MM.1S (cell line): ENCODE results near the gene PASD1.

ENCODE experiments used
- DNase-seq: peaks from one replicate; pipeline ENCODE4 v3.0.0-alpha.2; 2015
- H2AFZ ChIP-seq: fragments of 300-600 bp; sonication (generic); 2 replicates; pipeline ENCODE4 v1.6.0; 2016; ENCODE audit warnings: antibody characterized with exemption, low read length
- H3F3A ChIP-seq: fragments of 300-600 bp; sonication (generic); 2 replicates; pipeline ENCODE4 v1.6.1; 2016; ENCODE audit warnings: mild to moderate bottlenecking, antibody characterized with exemption, low read length, moderate library complexity, mixed read lengths; ENCODE audit not compliant: insufficient read depth
- H3K27ac ChIP-seq: fragments of 300-600 bp; sonication (generic); 2 replicates; pipeline ENCODE4 v1.5.1; 2016; ENCODE audit warnings: mild to moderate bottlenecking, low read length
- H3K27me3 ChIP-seq: fragments of 300-600 bp; sonication (generic); replicated peaks from 2 replicates; pipeline ENCODE4 v1.6.0; 2016; ENCODE audit warnings: low read length; ENCODE audit not compliant: insufficient read depth
- H3K36me3 ChIP-seq: fragments of 300-600 bp; sonication (generic); replicated peaks from 2 replicates; pipeline ENCODE4 v1.6.1; 2016; ENCODE audit warnings: mild to moderate bottlenecking, low read length, mixed read lengths; ENCODE audit not compliant: insufficient read depth
- H3K4me1 ChIP-seq: fragments of 300-600 bp; sonication (generic); 2 replicates; pipeline ENCODE4 v1.6.1; 2016; ENCODE audit warnings: low read length, mixed read lengths
- H3K4me2 ChIP-seq: fragments of 300-600 bp; sonication (generic); 2 replicates; pipeline ENCODE4 v1.6.0; 2016; ENCODE audit warnings: low read depth, low read length
- H3K4me3 ChIP-seq: fragments of 300-600 bp; sonication (generic); 2 replicates; pipeline ENCODE4 v1.5.1; 2016; ENCODE audit warnings: low read length, mixed read lengths
- H3K79me2 ChIP-seq: fragments of 300-600 bp; sonication (generic); 2 replicates; pipeline ENCODE4 v1.6.1; 2016; ENCODE audit warnings: mixed run types, low read length, mixed read lengths
- H3K9ac ChIP-seq: fragments of 300-600 bp; sonication (generic); 2 replicates; pipeline ENCODE4 v1.6.1; 2016; ENCODE audit warnings: low read length, mixed read lengths
- H3K9me2 ChIP-seq: fragments of 300-600 bp; sonication (generic); replicated peaks from 2 replicates; pipeline ENCODE4 v1.6.1; 2016; ENCODE audit warnings: mild to moderate bottlenecking, low read length, mixed read lengths; ENCODE audit not compliant: insufficient read depth
- H3K9me3 ChIP-seq: fragments of 300-600 bp; sonication (generic); replicated peaks from 2 replicates; pipeline ENCODE4 v1.6.1; 2016; ENCODE audit warnings: mild to moderate bottlenecking, low read length, mixed read lengths; ENCODE audit not compliant: insufficient read depth
- H4K20me1 ChIP-seq: fragments of 300-600 bp; sonication (generic); 2 replicates; pipeline ENCODE4 v1.6.1; 2016; ENCODE audit warnings: mild to moderate bottlenecking, low read length, moderate library complexity, mixed read lengths; ENCODE audit not compliant: insufficient read depth
- EZH2 ChIP-seq: fragments of 300-600 bp; sonication (generic); optimal IDR thresholded peaks from 2 replicates; pipeline ENCODE3; 2017; ENCODE audit warnings: low read depth, mild to moderate bottlenecking, antibody characterized with exemption, low read length, mixed read lengths
- EZH2phosphoT487 ChIP-seq: fragments of 300-600 bp; sonication (generic); IDR thresholded peaks from 2 replicates; pipeline ENCODE4 v1.6.1; 2018; ENCODE audit warnings: antibody characterized with exemption, low read length
- TF ChIP-seq, protein P1 (sequence below): fragments of 300-600 bp; sonication (generic); IDR thresholded peaks from 2 replicates; pipeline ENCODE4 v1.5.1; 2016; ENCODE audit warnings: antibody characterized with exemption, low read length, mixed read lengths

The PASD1 gene

DNA sequence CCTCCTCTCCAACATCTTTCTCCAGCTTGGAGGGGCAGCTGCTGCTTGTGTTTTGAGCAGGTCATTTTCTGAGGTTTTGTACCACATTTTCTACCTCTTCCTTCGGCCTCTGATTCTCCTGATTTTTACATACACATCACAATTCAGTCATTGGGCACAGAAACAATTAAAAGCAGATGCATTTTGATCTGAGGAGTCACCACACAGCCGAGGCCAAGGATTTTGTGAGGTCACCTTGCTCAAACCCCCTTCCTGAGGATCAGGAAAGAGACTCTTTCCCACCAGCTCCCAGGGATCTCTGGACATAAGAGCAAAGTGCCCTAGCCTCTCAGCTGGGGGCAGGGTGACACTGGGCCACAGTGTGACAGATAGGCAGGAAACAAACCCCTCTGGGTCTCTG, 147.0 kb downstream of the PASD1 start:
- H3K27ac ChIP-seq = no peak overlapping the region
- H3K79me2 ChIP-seq = no peaks in the 10 kb centered on the region
- TF ChIP-seq, protein P1, sequence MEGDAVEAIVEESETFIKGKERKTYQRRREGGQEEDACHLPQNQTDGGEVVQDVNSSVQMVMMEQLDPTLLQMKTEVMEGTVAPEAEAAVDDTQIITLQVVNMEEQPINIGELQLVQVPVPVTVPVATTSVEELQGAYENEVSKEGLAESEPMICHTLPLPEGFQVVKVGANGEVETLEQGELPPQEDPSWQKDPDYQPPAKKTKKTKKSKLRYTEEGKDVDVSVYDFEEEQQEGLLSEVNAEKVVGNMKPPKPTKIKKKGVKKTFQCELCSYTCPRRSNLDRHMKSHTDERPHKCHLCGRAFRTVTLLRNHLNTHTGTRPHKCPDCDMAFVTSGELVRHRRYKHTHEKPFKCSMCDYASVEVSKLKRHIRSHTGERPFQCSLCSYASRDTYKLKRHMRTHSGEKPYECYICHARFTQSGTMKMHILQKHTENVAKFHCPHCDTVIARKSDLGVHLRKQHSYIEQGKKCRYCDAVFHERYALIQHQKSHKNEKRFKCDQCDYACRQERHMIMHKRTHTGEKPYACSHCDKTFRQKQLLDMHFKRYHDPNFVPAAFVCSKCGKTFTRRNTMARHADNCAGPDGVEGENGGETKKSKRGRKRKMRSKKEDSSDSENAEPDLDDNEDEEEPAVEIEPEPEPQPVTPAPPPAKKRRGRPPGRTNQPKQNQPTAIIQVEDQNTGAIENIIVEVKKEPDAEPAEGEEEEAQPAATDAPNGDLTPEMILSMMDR = no peak
- no peak for TF ChIP-seq EZH2phosphoT487
- no peak for TF ChIP-seq EZH2
- H3K9ac ChIP-seq = no peak overlapping the region
- H3K9me3 ChIP-seq = no peaks in the 10 kb centered on the region
- no peak for DNase-seq
- no peak overlapping the region for H3K4me2 ChIP-seq
- no peak overlapping the region for H2AFZ ChIP-seq
- no peaks in the 10 kb centered on the region for H3K9me2 ChIP-seq
- H3K4me3 ChIP-seq = no peak overlapping the region
- no peaks in the 10 kb centered on the region for H4K20me1 ChIP-seq
- no peaks in the 10 kb centered on the region for H3K4me1 ChIP-seq
- no peaks in the 10 kb centered on the region for H3K36me3 ChIP-seq
- H3K27me3 ChIP-seq = no peaks in the 10 kb centered on the region
- H3F3A ChIP-seq = no peaks in the 10 kb centered on the region

DNA sequence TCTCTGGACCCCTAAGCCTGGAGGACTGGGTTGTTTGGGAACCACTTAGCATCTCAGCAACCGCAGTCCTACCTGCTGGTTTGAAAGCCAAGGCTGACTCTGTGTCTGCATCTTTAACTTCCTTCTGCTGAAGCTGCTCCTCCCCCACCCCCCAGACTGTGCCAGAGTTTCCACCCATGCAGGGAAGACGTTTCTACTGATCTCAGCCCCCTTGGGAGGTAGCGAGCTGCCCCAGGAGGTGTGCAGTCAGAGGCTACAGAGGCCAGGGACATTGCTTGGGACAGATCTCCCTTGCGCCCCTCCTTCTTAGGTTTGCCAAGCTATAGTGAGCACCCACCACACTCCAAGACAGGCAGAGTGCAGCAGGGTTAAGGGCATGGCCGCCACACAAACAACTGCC, 147.7 kb downstream of the PASD1 start:
- Histone ChIP-seq H3K27me3 (no peaks in the 10 kb centered on the region), H3F3A (no peaks in the 10 kb centered on the region), H2AFZ (no peak overlapping the region), H3K9ac (no peak overlapping the region), H3K4me1 (no peaks in the 10 kb centered on the region), H4K20me1 (no peaks in the 10 kb centered on the region), H3K4me2 (no peak overlapping the region), H3K9me3 (no peaks in the 10 kb centered on the region), H3K79me2 (no peaks in the 10 kb centered on the region), H3K9me2 (no peaks in the 10 kb centered on the region), H3K4me3 (no peak overlapping the region), H3K36me3 (no peaks in the 10 kb centered on the region), H3K27ac (no peak overlapping the region)
- TF ChIP-seq, protein P1 = no peak
- TF ChIP-seq EZH2 = no peak
- no peak for TF ChIP-seq EZH2phosphoT487
- no peak for DNase-seq

DNA sequence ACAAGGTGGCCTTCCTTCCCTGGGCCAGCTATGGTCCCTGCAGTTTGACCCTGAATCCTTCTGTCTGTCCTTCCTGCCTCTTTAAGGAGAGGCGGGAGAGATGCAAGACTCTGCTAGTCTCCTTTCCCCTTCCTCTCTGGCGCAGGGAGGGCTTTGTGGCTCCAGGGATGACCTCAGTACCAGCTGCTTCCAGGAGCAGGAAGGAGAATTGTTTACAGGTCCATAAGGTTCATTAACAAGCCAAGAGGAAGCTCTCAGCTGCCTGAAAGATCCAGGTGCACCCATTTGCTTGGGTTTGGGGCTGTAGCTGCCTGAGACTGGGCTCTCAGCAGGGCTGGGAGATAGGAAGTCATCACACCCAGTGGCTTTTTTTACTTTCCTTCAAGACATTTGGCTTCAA, 148.3 kb downstream of the PASD1 start:
- no peaks in the 10 kb centered on the region for H3F3A ChIP-seq
- H3K4me2 ChIP-seq = no peak overlapping the region
- no peaks in the 10 kb centered on the region for H3K27me3 ChIP-seq
- no peak overlapping the region for H3K27ac ChIP-seq
- DNase-seq = no peak
- H2AFZ ChIP-seq = no peak overlapping the region
- no peaks in the 10 kb centered on the region for H3K4me1 ChIP-seq
- no peaks in the 10 kb centered on the region for H3K79me2 ChIP-seq
- no peak overlapping the region for H3K9ac ChIP-seq
- no peaks in the 10 kb centered on the region for H3K9me3 ChIP-seq
- no peaks in the 10 kb centered on the region for H3K36me3 ChIP-seq
- no peaks in the 10 kb centered on the region for H4K20me1 ChIP-seq
- TF ChIP-seq EZH2 (no peak), EZH2phosphoT487 (no peak)
- TF ChIP-seq, protein P1 = no peak
- no peak overlapping the region for H3K4me3 ChIP-seq
- H3K9me2 ChIP-seq = no peaks in the 10 kb centered on the region

DNA sequence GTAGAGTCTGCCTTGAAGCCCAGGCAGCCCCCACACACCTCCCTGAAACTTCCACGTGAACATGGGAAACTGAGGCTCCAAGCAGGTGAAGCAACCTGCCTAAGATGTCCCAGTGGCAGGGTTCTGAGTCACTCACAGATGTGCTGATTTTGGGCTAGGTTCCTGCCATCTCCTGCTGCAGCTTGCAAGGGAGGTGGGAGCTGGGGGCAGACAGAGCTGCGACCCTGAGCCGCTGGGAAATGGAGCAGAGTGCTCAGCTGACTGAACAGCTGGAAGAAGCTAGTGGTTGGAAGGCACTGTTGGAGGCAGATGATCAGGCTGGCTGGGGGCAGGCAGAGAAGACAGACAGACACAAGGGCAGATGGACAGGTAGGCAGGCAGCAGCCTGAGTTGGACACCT, 148.8 kb downstream of the PASD1 start:
- Histone ChIP-seq H3K4me2 (no peak overlapping the region), H3K9me2 (no peaks in the 10 kb centered on the region), H3K9me3 (no peaks in the 10 kb centered on the region), H3K79me2 (no peaks in the 10 kb centered on the region), H3K27ac (no peak overlapping the region), H4K20me1 (no peaks in the 10 kb centered on the region), H2AFZ (no peak overlapping the region), H3K36me3 (no peaks in the 10 kb centered on the region), H3K4me3 (no peak overlapping the region), H3K4me1 (no peaks in the 10 kb centered on the region), H3K9ac (no peak overlapping the region), H3K27me3 (no peaks in the 10 kb centered on the region), H3F3A (no peaks in the 10 kb centered on the region)
- DNase-seq = no peak
- TF ChIP-seq EZH2phosphoT487 = no peak
- TF ChIP-seq, protein P1 = no peak
- no peak for TF ChIP-seq EZH2
